Measurements from ENCODE around the gene ATXN10.

ATXN10 gene

GRCh38 chr22:45891021-45891421 lies 219.4 kb downstream of the ATXN10 start:
- no peak for DNase-seq (ENCODE audit: low spot score)

GRCh38 chr22:45891471-45891995 lies 219.9 kb downstream of the ATXN10 start:
- no peak for DNase-seq (ENCODE audit: low spot score)

GRCh38 chr22:45891996-45892621 lies 220.5 kb downstream of the ATXN10 start:
- DNase-seq (ENCODE audit: low spot score), result no peak

- DNase-seq (ENCODE audit: low spot score), result no peak
Observed at GRCh38 chr22:45892681-45893461, 221.2 kb downstream of the ATXN10 start.

- no peak for DNase-seq (ENCODE audit: low spot score)
Observed at GRCh38 chr22:45893516-45893915, 221.9 kb downstream of the ATXN10 start.

Measured in kidney tubule cell (primary cell).